Measurements from ENCODE around the gene SUPT6H. TPM values are rescaled to one million over a fixed set of nuclear protein-coding genes. Genes with fewer than 3 reads are reported as not detected.

Gene SUPT6H
- total RNA-seq, 4 donors from 2014 or later, result 61.5 to 101 (median 96.0) TPM

DNA sequence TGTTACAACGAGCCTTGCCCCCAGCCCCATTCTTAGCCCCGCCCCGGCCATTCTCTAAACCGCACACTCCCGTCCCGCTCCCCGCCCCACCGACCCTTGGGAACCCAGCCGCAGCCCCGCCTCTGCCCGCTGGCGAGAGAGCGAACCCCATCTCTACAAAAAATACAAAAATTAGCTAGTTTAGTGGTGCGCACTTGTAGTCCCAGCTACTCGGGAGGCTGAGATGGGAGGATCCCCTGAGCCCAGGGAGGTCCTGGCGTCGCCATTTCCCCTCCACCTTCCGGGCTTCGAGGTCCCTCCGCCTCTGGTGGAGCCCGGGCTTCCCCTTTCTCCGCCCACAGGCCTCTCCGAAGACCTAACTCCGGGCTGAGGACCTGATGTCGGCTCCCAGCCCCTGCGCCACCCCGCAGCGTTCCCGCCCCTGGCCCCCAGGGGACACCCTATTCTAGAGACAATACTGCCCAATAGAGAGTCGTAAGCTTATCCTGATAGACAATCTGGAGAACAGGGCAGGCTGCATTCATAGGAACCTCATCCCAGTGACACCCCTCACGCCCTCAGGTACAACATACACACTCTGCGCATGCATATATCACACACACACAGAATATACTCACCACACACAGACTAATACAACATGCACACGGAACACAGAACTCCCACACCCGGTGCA is 50.2 kb downstream of the SUPT6H start:
- TF ChIP-seq, protein P1, sequence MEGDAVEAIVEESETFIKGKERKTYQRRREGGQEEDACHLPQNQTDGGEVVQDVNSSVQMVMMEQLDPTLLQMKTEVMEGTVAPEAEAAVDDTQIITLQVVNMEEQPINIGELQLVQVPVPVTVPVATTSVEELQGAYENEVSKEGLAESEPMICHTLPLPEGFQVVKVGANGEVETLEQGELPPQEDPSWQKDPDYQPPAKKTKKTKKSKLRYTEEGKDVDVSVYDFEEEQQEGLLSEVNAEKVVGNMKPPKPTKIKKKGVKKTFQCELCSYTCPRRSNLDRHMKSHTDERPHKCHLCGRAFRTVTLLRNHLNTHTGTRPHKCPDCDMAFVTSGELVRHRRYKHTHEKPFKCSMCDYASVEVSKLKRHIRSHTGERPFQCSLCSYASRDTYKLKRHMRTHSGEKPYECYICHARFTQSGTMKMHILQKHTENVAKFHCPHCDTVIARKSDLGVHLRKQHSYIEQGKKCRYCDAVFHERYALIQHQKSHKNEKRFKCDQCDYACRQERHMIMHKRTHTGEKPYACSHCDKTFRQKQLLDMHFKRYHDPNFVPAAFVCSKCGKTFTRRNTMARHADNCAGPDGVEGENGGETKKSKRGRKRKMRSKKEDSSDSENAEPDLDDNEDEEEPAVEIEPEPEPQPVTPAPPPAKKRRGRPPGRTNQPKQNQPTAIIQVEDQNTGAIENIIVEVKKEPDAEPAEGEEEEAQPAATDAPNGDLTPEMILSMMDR (IDR thresholded peaks at IDR 0.05), result no peak
- TF ChIP-seq POLR2A (IDR thresholded peaks at IDR 0.05), result no peak
- Histone ChIP-seq H3K4me3 (peak overlapping the region; percentile 65 to 71 (median 66)), H3K36me3 (peaks cover 0 to 13% (median 0%) of the 10 kb centered on the region in 3 donors), H3K4me1 (peaks cover 0 to 34% (median 1%) of the 10 kb centered on the region in 4 donors), H3K9me3 (no peaks in the 10 kb centered on the region), H3K27ac (peak overlapping the region; percentile 78 to 96 (median 88)), H3K27me3 (no peaks in the 10 kb centered on the region)
- peak in 2 of 3 donors; percentile 67 to 82 for DNase-seq

DNA sequence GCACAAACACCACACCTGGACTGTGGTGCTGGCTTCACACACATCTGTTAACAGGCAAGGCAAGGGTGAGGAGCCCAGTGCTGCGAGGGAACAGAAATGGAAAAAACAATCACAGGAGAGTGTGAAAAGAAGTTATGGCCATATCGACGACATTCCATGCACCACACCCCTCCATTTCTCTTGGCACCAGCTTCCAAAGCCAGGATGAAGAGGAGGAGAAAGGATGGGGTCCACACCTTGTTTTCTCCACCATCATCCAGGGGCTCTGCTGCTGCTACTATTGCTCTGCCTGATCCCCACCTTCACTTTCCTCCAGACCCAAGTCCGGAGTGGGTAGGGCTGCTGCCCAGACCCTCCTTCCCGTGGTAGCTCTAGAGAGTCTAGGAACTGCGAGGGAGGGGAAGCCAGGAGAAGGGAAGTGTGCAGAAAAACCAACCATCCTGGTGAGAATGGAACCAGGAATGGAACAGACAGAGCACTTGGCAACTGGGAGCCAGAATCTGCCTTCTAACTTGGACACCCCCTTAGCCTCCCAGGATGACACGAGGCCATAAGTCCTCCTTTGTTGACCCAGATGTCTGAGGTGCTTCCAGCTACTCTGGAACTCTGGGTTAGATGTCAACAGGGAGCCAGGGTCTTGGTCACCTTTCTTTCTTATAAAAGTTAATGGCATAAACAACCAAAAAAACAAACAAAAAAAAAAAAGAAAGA is 50.9 kb downstream of the SUPT6H start:
- H3K4me1 ChIP-seq, result peaks cover 0 to 38% (median 5%) of the 10 kb centered on the region in 4 donors
- no peaks in the 10 kb centered on the region for H3K27me3 ChIP-seq
- peaks cover 0 to 13% (median 0%) of the 10 kb centered on the region in 3 donors for H3K36me3 ChIP-seq
- H3K27ac ChIP-seq, result peak overlapping the region in 2 of 4 donors; percentile 78 to 96
- no peak overlapping the region for H3K4me3 ChIP-seq
- no peak for TF ChIP-seq POLR2A (IDR thresholded peaks at IDR 0.05)
- TF ChIP-seq, protein P1 (IDR thresholded peaks at IDR 0.05), result no peak
- H3K9me3 ChIP-seq, result no peaks in the 10 kb centered on the region
- no peak for DNase-seq

DNA sequence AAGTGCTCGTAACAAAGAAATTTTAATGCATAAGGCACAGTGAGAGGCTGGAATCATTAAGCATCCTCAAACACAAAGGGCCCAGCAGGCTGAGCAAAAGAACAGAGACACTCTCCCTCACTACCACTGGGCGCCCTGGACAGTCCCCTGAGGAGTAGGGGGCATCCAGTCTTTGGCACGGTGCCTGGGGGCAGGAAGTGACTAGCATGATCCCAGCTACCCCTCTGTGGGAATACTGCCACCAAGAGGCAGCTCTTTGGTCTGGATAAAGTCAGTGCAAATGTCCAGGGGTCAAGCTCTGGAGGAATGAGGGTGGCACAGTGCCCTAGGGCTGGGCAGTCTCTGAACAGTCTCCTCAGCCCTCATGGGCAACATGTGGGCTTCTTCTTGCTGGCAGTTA is 52.3 kb downstream of the SUPT6H start:
- DNase-seq, result no peak
- Histone ChIP-seq H3K27ac (no peak overlapping the region), H3K9me3 (no peaks in the 10 kb centered on the region), H3K4me3 (no peak overlapping the region), H3K36me3 (peaks cover 0 to 13% (median 0%) of the 10 kb centered on the region in 3 donors), H3K27me3 (no peaks in the 10 kb centered on the region), H3K4me1 (peaks cover 0 to 44% (median 7%) of the 10 kb centered on the region in 4 donors)
- TF ChIP-seq, protein P1 (IDR thresholded peaks at IDR 0.05), result peak in 1 of 6 experiments; percentile 13
- TF ChIP-seq POLR2A (IDR thresholded peaks at IDR 0.05), result no peak

GRCh38 chr17:28715217-28715616 is 53.2 kb downstream of the SUPT6H start:
- Histone ChIP-seq H3K4me1 (peaks cover 0 to 35% (median 8%) of the 10 kb centered on the region in 4 donors), H3K4me3 (no peak overlapping the region), H3K27ac (no peak overlapping the region), H3K27me3 (no peaks in the 10 kb centered on the region), H3K36me3 (peaks cover 0 to 13% (median 0%) of the 10 kb centered on the region in 3 donors), H3K9me3 (no peaks in the 10 kb centered on the region)
- DNase-seq, result no peak
- TF ChIP-seq, protein P1 (IDR thresholded peaks at IDR 0.05), result no peak
- TF ChIP-seq POLR2A (IDR thresholded peaks at IDR 0.05), result no peak

GRCh38 chr17:28716740-28717577 is 55.0 kb downstream of the SUPT6H start:
- no peak for DNase-seq

More at GRCh38 chr17:28716740-28717577, 55.0 kb downstream of the SUPT6H start:
- peaks cover 0 to 20% (median 0%) of the 10 kb centered on the region in 3 donors for H3K36me3 ChIP-seq
- H3K4me1 ChIP-seq, result peaks cover 9 to 42% (median 19%) of the 10 kb centered on the region in 4 donors
- peak overlapping the region; percentile 62 to 92 (median 90) for H3K27ac ChIP-seq
- peak overlapping the region; percentile 44 to 58 (median 52) for H3K4me3 ChIP-seq
- no peaks in the 10 kb centered on the region for H3K9me3 ChIP-seq
- no peak for TF ChIP-seq POLR2A (IDR thresholded peaks at IDR 0.05)
- TF ChIP-seq, protein P1 (IDR thresholded peaks at IDR 0.05), result no peak
- H3K27me3 ChIP-seq, result no peaks in the 10 kb centered on the region
